AG10803 (cell line): ENCODE data around the gene WDPCP.
"Not testable (repeated sequence)": the region's sequence is repeated elsewhere in the genome, so short reads cannot be mapped to it uniquely, and the experiment has no call there.

Experiments used
- DNase-seq: peaks from one replicate; pipeline ENCODE4 v3.0.0; 2010; ENCODE audit warnings: low read depth
- H3K4me3 ChIP-seq: 2 replicates; pipeline ENCODE4 v1.5.1; 2011; ENCODE audit warnings: mild to moderate bottlenecking, low read length, control low read depth
- TF ChIP-seq, protein P1 (sequence below): conservative IDR thresholded peaks from 2 replicates; pipeline ENCODE4 v1.5.1; 2011; ENCODE audit warnings: mild to moderate bottlenecking, low read length, control low read depth, inconsistent platforms

The WDPCP gene

GRCh38 chr2:63578767-63579166 is 9.5 kb downstream of the WDPCP start:
- no peak overlapping the region for H3K4me3 ChIP-seq
- TF ChIP-seq, protein P1, sequence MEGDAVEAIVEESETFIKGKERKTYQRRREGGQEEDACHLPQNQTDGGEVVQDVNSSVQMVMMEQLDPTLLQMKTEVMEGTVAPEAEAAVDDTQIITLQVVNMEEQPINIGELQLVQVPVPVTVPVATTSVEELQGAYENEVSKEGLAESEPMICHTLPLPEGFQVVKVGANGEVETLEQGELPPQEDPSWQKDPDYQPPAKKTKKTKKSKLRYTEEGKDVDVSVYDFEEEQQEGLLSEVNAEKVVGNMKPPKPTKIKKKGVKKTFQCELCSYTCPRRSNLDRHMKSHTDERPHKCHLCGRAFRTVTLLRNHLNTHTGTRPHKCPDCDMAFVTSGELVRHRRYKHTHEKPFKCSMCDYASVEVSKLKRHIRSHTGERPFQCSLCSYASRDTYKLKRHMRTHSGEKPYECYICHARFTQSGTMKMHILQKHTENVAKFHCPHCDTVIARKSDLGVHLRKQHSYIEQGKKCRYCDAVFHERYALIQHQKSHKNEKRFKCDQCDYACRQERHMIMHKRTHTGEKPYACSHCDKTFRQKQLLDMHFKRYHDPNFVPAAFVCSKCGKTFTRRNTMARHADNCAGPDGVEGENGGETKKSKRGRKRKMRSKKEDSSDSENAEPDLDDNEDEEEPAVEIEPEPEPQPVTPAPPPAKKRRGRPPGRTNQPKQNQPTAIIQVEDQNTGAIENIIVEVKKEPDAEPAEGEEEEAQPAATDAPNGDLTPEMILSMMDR = no peak
- no peak for DNase-seq

DNA sequence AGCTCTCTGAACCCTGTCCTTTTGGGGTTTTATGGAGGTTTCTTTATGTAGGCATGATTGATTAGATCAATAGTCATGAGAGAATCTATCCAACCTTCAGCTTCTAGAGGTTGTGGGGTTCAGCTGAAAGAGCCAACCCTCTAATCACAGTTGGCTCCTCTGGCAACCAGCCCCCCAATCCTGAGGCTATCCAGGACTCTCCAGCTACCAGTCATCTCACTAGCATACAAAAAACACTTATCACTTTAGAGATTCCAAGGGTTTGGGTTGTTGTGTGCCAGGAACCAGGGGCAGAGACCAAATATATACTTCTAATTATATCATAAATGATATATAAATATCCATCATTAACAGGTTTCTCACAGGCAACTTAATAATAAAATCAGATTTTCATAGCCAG is 11.7 kb downstream of the WDPCP start:
- no peak for DNase-seq
- TF ChIP-seq, protein P1 = no peak
- no peak overlapping the region for H3K4me3 ChIP-seq

- not testable (repeated sequence) for DNase-seq, H3K4me3 ChIP-seq
Measured at GRCh38 chr2:63573726-63574345, 14.4 kb downstream of the WDPCP start.

DNA sequence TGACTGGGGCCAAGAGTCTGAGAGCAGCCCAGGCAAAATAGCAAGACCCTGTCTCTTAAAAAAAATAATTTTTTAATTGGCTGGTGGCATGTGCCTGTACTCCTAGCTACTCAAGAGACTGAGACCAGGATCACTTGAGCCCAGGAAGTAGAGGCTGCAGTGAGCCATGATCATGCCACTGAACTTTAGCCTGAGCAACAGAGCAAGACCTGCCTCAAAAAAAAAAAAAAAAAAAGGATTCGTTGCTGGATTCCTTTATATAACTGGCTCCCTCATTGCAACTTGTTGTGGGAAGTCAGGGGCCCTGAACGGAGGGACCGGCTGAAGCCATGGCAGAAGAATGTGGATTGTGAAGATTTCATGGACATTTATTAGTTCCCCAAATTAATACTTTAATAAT is 15.3 kb downstream of the WDPCP start:
- not testable (repeated sequence) for DNase-seq, H3K4me3 ChIP-seq

- no peak overlapping the region for H3K4me3 ChIP-seq
- TF ChIP-seq, protein P1 = no peak
- DNase-seq = no peak
Measured at GRCh38 chr2:63572001-63572400, 16.3 kb downstream of the WDPCP start.

DNA sequence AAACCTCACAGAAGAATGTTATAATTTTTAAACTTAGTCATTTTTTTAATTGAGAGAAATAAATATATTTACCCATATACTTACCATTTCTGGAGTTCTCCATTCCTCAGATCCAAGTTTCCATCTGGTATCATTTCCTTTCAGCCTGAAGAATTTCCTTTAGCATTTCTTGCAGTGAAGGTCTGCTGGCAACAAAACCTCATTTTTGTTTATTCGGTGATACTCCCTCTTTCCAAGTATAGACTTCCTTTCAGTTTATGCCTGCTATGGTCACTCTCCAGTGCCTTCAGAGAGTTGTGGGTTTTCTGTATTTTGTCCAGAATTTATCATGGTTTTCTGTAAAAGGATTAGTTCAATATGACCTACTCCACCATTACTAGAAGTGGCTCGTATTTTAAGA is 17.0 kb downstream of the WDPCP start:
- peak; percentile 9 for DNase-seq
- TF ChIP-seq, protein P1 = no peak
- no peak overlapping the region for H3K4me3 ChIP-seq

- TF ChIP-seq, protein P1 = no peak
- no peak for DNase-seq
- H3K4me3 ChIP-seq = no peak overlapping the region
Measured at GRCh38 chr2:63569740-63570139, 18.5 kb downstream of the WDPCP start.

DNA sequence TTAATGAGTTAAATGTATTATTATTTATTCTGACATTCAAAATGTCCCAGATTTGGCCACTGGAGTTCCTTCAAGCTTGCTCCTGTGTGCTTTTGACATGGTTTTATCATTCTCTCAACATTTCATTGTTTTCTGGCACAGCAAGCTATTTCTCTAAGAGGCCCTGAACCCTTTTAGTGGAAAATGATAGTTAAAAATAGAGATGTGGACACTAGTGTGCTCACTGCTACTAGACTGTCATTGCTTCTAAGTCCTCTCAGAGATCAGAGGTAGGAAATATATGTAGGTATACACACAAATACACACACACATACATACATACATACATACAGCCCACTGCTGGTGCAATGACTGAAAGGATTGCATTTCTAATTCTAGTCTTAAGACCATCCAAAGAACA is 25.5 kb downstream of the WDPCP start:
- no peak overlapping the region for H3K4me3 ChIP-seq
- DNase-seq = no peak
- TF ChIP-seq, protein P1 = no peak

DNA sequence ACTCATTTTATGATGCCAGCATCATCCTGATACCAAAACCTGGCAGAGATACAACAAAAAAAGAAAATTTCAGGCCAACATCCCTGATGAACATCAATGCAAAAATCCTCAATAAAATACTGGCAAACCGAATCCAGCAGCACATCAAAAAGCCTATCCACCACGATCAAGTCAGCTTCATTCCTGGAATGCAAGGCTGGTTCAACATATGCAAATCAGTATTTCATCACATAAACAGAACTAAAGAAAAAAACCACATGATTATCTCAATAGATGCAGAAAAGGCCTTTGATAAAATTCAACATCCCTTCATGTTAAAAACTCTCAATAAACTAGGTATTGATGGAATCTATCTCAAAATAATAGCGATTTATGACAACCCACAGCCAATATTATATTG is 29.4 kb downstream of the WDPCP start:
- not testable (repeated sequence) for DNase-seq, H3K4me3 ChIP-seq

GRCh38 chr2:63557819-63558218 is 30.5 kb downstream of the WDPCP start:
- not testable (repeated sequence) for DNase-seq, H3K4me3 ChIP-seq
